SK-N-SH (cell line): Measurements from ENCODE around the gene ETDB. TPM values are rescaled to one million over a fixed set of nuclear protein-coding genes. Genes with fewer than 3 reads are reported as not detected.

Experiments
- CTCF ChIA-PET: fragments of 300-600, 350-600 bp; formaldehyde crosslinking; extraction: SDS; loops from one replicate; lab custom pipeline; 2021; lab: Yijun Ruan, JAX
- POLR2A ChIA-PET: fragments of 350-600 bp; sonication (Branson Sonifier 250); formaldehyde crosslinking; extraction: SDS; loops from one replicate; lab custom pipeline; 2020; ENCODE audit warnings: antibody characterized with exemption, inconsistent platforms; lab: Yijun Ruan, JAX
- DNase-seq: peaks from one replicate; pipeline ENCODE4 v3.0.0; 2012
- H2AFZ ChIP-seq: fragments of 200-600 bp; sonication (generic); 2 replicates; pipeline ENCODE4 v1.8.1; 2016; ENCODE audit warnings: antibody characterized with exemption, mild to moderate bottlenecking, low read depth
- H3F3A ChIP-seq: fragments of 200-600 bp; sonication (generic); replicated peaks from 2 replicates; pipeline ENCODE3; 2016; ENCODE audit warnings: antibody characterized with exemption, mild to moderate bottlenecking; ENCODE audit not compliant: insufficient read depth
- H3K27ac ChIP-seq, 2 experiments: fragments of 200-500 bp in 1 of 2; fragments of 200-600 bp in 1 of 2; sonication (Bioruptor generic) in 1 of 2; sonication (generic), shearing (Covaris generic) in 1 of 2; 2 replicates each; pipeline versions ENCODE4 v1.5.1 to v1.6.1; 2014 to 2016; ENCODE audit warnings: low read depth in 2 of 2, inconsistent platforms in 1 of 2, low read length in 1 of 2, mild to moderate bottlenecking in 1 of 2, mixed read lengths in 1 of 2
- H3K27me3 ChIP-seq: fragments of 200-600 bp; sonication (generic), shearing (Covaris generic); 2 replicates; pipeline ENCODE4 v1.6.1; 2016; ENCODE audit warnings: mixed run types; ENCODE audit not compliant: insufficient read depth
- H3K36me3 ChIP-seq, 2 experiments: fragments of 200-500 bp in 1 of 2; fragments of 200-600 bp in 1 of 2; sonication (Bioruptor generic) in 1 of 2; sonication (generic) in 1 of 2; replicated peaks in 1 of 2; 2 replicates each; pipeline versions ENCODE3 to v1.5.1; 2014 to 2016; ENCODE audit warnings: low read length in 1 of 2, mild to moderate bottlenecking in 1 of 2; ENCODE audit not compliant: insufficient read depth in 2 of 2, control insufficient read depth in 1 of 2
- H3K4me1 ChIP-seq, 2 experiments: fragments of 200-500 bp in 1 of 2; fragments of 200-600 bp in 1 of 2; sonication (Bioruptor generic) in 1 of 2; sonication (generic), shearing (Covaris generic) in 1 of 2; 2 replicates each; pipeline versions ENCODE4 v1.5.1 to v1.6.1; 2014 to 2016; ENCODE audit warnings: low read depth in 1 of 2, low read length in 1 of 2, mixed run types in 1 of 2; ENCODE audit not compliant: insufficient read depth in 2 of 2, control insufficient read depth in 1 of 2
- H3K4me2 ChIP-seq: fragments of 200-600 bp; sonication (generic), shearing (Covaris generic); 2 replicates; pipeline ENCODE4 v1.6.1; 2017; ENCODE audit warnings: mixed run types
- H3K4me3 ChIP-seq, 2 experiments: fragments of 200-500 bp in 1 of 2; fragments of 200-600 bp in 1 of 2; sonication (Bioruptor generic) in 1 of 2; sonication (generic), shearing (Covaris generic) in 1 of 2; 2 replicates each; pipeline versions ENCODE4 v1.5.1 to v1.8.1; 2014 to 2016; ENCODE audit warnings: low read depth in 2 of 2, inconsistent platforms in 1 of 2, low read length in 1 of 2, mild to moderate bottlenecking in 1 of 2, mixed read lengths in 1 of 2, moderate library complexity in 1 of 2
- H3K79me2 ChIP-seq: fragments of 200-600 bp; sonication (generic); 2 replicates; pipeline ENCODE4 v1.8.1; 2017; ENCODE audit warnings: mild to moderate bottlenecking; ENCODE audit not compliant: insufficient read depth
- H3K9ac ChIP-seq: fragments of 200-600 bp; sonication (generic); 2 replicates; pipeline ENCODE4 v1.6.1; 2017; ENCODE audit warnings: mixed run types
- H3K9me2 ChIP-seq: fragments of 200-600 bp; sonication (generic); 2 replicates; pipeline ENCODE4 v1.6.1; 2017; ENCODE audit warnings: mixed run types
- H3K9me3 ChIP-seq: fragments of 200-600 bp; sonication (generic); 2 replicates; pipeline ENCODE4 v1.6.1; 2017; ENCODE audit warnings: mixed run types, mild to moderate bottlenecking, moderate library complexity
- H4K20me1 ChIP-seq: fragments of 200-600 bp; sonication (generic); 2 replicates; pipeline ENCODE4 v1.6.1; 2017; ENCODE audit warnings: mild to moderate bottlenecking, mixed run types; ENCODE audit not compliant: insufficient read depth
- CHD2 ChIP-seq: fragments of 150-350 bp; IDR thresholded peaks from 2 replicates; pipeline ENCODE4 v1.6.1; 2018; ENCODE audit warnings: low read length; ENCODE audit not compliant: partially characterized antibody
- EZH2phosphoT487 ChIP-seq: fragments of 200-600 bp; sonication (generic); IDR thresholded peaks from 2 replicates; pipeline ENCODE4 v1.6.1; 2017; ENCODE audit warnings: low read depth, mixed run types, mild to moderate bottlenecking, antibody characterized with exemption, moderate library complexity, borderline replicate concordance
- FOXM1 ChIP-seq: IDR thresholded peaks from 2 replicates; pipeline ENCODE4 v1.4.0; 2012; ENCODE audit warnings: low read depth, mild to moderate bottlenecking
- GABPA ChIP-seq: IDR thresholded peaks from 2 replicates; pipeline ENCODE4 v1.4.0; 2012; ENCODE audit warnings: low read depth, mild to moderate bottlenecking
- NFIC ChIP-seq: IDR thresholded peaks from 2 replicates; pipeline ENCODE4 v1.4.0; 2012; ENCODE audit warnings: borderline replicate concordance
- POLR2AphosphoS5 ChIP-seq: IDR thresholded peaks from 2 replicates; pipeline ENCODE4 v1.6.1; 2012; ENCODE audit warnings: low read depth, low read length
- RCOR1 ChIP-seq: fragments of 150-350 bp; IDR thresholded peaks from 2 replicates; pipeline ENCODE4 v1.6.1; 2017; ENCODE audit warnings: antibody characterized with exemption, low read length
- RXRA ChIP-seq: IDR thresholded peaks from 2 replicates; pipeline ENCODE4 v1.4.0; 2012; ENCODE audit warnings: low read depth, mild to moderate bottlenecking, borderline replicate concordance
- SIN3A ChIP-seq: IDR thresholded peaks from 2 replicates; pipeline ENCODE4 v1.6.1; 2012; ENCODE audit warnings: low read depth, mild to moderate bottlenecking, low read length, moderate library complexity, borderline replicate concordance
- YY1 ChIP-seq: IDR thresholded peaks from 2 replicates; pipeline ENCODE4 v1.4.0; 2012; ENCODE audit warnings: low read depth, mild to moderate bottlenecking
- WGBS: methylation state at CpG from one replicate; pipeline ENCODE4 v1.1.6; 2017; ENCODE audit warnings: low lambda C conversion rate; 5-methylcytosine and 5-hydroxymethylcytosine counted together
- polyA plus RNA-seq, 3 experiments: library from polyadenylated mRNA; depleted of rRNA; stranded (reverse); fragments of >200 nt; gene quantifications; 2 replicates each; pipeline ENCODE4 v1.2.3, GENCODE V29; 2012
- TF ChIP-seq, protein P1 (sequence below): fragments of 150-350 bp; IDR thresholded peaks from 2 replicates; pipeline ENCODE4 v1.6.1; 2017; ENCODE audit warnings: antibody characterized with exemption, low read length, low read depth, borderline replicate concordance
- TF ChIP-seq, protein P2 (sequence below): IDR thresholded peaks from 2 replicates; pipeline ENCODE4 v1.4.0; 2012; ENCODE audit warnings: low read depth, borderline replicate concordance
- TF ChIP-seq, protein P3 (sequence below): IDR thresholded peaks from 2 replicates; pipeline ENCODE4 v1.6.1; 2012; ENCODE audit warnings: mild to moderate bottlenecking, low read depth, low read length, moderate library complexity

The ETDB gene
- polyA plus RNA-seq, 1 of the 3 experiments (the other 2 are of a cell fraction), result not detected

DNA sequence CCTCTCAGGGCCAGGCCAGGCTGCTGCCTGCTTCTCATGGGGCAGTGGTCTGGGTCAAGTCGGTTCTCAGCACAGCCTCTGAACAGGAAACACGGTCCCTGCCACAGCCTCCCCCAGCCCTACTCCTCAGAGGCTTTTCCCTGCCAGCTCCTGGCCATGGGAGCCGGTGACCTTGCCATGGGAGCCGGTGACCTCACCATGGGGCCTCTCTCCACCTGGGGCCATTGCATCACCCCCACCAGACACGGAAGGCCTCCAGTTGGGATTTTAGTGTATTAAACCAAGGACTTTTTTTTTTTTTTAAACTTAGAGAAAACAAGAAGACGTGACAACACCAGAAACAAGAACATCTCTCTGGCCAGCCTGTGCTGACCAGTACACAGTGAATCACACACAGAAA lies 25.6 kb downstream of the ETDB start:
- no peaks in the 10 kb centered on the region for H3F3A ChIP-seq
- no peaks in the 10 kb centered on the region for H3K79me2 ChIP-seq
- peaks cover 5% of the 10 kb centered on the region; the same call in 1 of the 2 replicates for H3K27me3 ChIP-seq
- CTCF ChIA-PET, result interaction anchor here (4.0 kb wide), 1 partner anchor 8 kb away, joined by 16 read pairs; no protein-coding TSS in a partner anchor
- H3K4me3 ChIP-seq, result no peak overlapping the region
- no peak for DNase-seq
- no peaks in the 10 kb centered on the region; a peak in 1 of 4 replicates for H3K4me1 ChIP-seq
- POLR2A ChIA-PET, result no interaction called here
- WGBS, result 27% methylated on average over 5 of the region's 6 CpGs
- no peak overlapping the region for H2AFZ ChIP-seq
- H3K9me3 ChIP-seq, result no peaks in the 10 kb centered on the region
- H3K36me3 ChIP-seq, result no peaks in the 10 kb centered on the region
- H3K4me2 ChIP-seq, result no peak overlapping the region
- no peak for TF ChIP-seq CHD2
- no peak for TF ChIP-seq SIN3A
- no peak for TF ChIP-seq POLR2AphosphoS5
- no peak for TF ChIP-seq YY1
- TF ChIP-seq, protein P1, sequence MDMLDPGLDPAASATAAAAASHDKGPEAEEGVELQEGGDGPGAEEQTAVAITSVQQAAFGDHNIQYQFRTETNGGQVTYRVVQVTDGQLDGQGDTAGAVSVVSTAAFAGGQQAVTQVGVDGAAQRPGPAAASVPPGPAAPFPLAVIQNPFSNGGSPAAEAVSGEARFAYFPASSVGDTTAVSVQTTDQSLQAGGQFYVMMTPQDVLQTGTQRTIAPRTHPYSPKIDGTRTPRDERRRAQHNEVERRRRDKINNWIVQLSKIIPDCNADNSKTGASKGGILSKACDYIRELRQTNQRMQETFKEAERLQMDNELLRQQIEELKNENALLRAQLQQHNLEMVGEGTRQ, result no peak
- no peak for TF ChIP-seq NFIC
- no peak for TF ChIP-seq FOXM1
- no peak for TF ChIP-seq GABPA
- TF ChIP-seq, protein P2, sequence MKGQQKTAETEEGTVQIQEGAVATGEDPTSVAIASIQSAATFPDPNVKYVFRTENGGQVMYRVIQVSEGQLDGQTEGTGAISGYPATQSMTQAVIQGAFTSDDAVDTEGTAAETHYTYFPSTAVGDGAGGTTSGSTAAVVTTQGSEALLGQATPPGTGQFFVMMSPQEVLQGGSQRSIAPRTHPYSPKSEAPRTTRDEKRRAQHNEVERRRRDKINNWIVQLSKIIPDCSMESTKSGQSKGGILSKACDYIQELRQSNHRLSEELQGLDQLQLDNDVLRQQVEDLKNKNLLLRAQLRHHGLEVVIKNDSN, result no peak
- TF ChIP-seq, protein P3, sequence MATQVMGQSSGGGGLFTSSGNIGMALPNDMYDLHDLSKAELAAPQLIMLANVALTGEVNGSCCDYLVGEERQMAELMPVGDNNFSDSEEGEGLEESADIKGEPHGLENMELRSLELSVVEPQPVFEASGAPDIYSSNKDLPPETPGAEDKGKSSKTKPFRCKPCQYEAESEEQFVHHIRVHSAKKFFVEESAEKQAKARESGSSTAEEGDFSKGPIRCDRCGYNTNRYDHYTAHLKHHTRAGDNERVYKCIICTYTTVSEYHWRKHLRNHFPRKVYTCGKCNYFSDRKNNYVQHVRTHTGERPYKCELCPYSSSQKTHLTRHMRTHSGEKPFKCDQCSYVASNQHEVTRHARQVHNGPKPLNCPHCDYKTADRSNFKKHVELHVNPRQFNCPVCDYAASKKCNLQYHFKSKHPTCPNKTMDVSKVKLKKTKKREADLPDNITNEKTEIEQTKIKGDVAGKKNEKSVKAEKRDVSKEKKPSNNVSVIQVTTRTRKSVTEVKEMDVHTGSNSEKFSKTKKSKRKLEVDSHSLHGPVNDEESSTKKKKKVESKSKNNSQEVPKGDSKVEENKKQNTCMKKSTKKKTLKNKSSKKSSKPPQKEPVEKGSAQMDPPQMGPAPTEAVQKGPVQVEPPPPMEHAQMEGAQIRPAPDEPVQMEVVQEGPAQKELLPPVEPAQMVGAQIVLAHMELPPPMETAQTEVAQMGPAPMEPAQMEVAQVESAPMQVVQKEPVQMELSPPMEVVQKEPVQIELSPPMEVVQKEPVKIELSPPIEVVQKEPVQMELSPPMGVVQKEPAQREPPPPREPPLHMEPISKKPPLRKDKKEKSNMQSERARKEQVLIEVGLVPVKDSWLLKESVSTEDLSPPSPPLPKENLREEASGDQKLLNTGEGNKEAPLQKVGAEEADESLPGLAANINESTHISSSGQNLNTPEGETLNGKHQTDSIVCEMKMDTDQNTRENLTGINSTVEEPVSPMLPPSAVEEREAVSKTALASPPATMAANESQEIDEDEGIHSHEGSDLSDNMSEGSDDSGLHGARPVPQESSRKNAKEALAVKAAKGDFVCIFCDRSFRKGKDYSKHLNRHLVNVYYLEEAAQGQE, result no peak
- no peak for TF ChIP-seq RXRA
- TF ChIP-seq EZH2phosphoT487, result no peak
- no peak for TF ChIP-seq RCOR1
- TF ChIP-seq, all 33 proteins: peak for 0
- H3K9me2 ChIP-seq, result no peaks in the 10 kb centered on the region
- no peak overlapping the region for H3K9ac ChIP-seq
- H4K20me1 ChIP-seq, result no peaks in the 10 kb centered on the region
- H3K27ac ChIP-seq, result no peak overlapping the region
